Subcutaneous abdominal adipose tissue (tissue), 5 donors: ENCODE data around the gene NFIX.

Source experiments
- H3K27ac ChIP-seq: one replicate; pipeline ENCODE4 v1.7.0; 2013; ENCODE audit warnings: low read depth, mild to moderate bottlenecking, inconsistent platforms, low read length, moderate library complexity
- H3K27me3 ChIP-seq, 5 donors: one replicate each; pipeline ENCODE4 v1.7.0; 2013; ENCODE audit warnings: low read length in 5 of 5, inconsistent platforms in 1 of 5; ENCODE audit not compliant: control insufficient read depth in 5 of 5, insufficient read depth in 4 of 5
- H3K36me3 ChIP-seq, 5 donors: one replicate each; pipeline ENCODE4 v1.7.0; 2013; ENCODE audit warnings: low read length in 5 of 5; ENCODE audit not compliant: control insufficient read depth in 5 of 5, insufficient read depth in 5 of 5
- H3K4me1 ChIP-seq, 5 donors: one replicate each; pipeline ENCODE4 v1.7.0; 2013; ENCODE audit warnings: low read length in 5 of 5, mild to moderate bottlenecking in 3 of 5, moderate library complexity in 1 of 5; ENCODE audit not compliant: control insufficient read depth in 5 of 5, insufficient read depth in 5 of 5
- H3K4me3 ChIP-seq, 5 donors: one replicate each; pipeline ENCODE4 v1.7.0; 2013; ENCODE audit warnings: low read length in 5 of 5, low read depth in 1 of 5
- H3K9ac ChIP-seq, 5 donors: one replicate each; pipeline ENCODE4 v1.7.0; 2013; ENCODE audit warnings: low read length in 5 of 5, mild to moderate bottlenecking in 4 of 5, moderate library complexity in 3 of 5
- H3K9me3 ChIP-seq, 5 donors: one replicate each; pipeline ENCODE4 v1.7.0; 2013; ENCODE audit warnings: low read length in 5 of 5; ENCODE audit not compliant: control insufficient read depth in 5 of 5
- donor health status: healthy.
- donor health status: healthy.
- donor health status: healthy.
- donor health status: healthy.
- donor health status: healthy.

NFIX gene

GRCh38 chr19:12959481-12959880 is 35.8 kb upstream of the NFIX start:
- Histone ChIP-seq H3K9ac (no peak overlapping the region), H3K9me3 (no peaks in the 10 kb centered on the region), H3K36me3 (peaks cover 0 to 5% (median 3%) of the 10 kb centered on the region in 5 donors), H3K4me1 (peaks cover 0 to 17% (median 15%) of the 10 kb centered on the region in 5 donors), H3K4me3 (no peak overlapping the region), H3K27me3 (no peaks in the 10 kb centered on the region), H3K27ac (no peak overlapping the region)

- no peaks in the 10 kb centered on the region for H3K36me3 ChIP-seq
- peak overlapping the region; percentile 65 to 89 (median 76) for H3K4me3 ChIP-seq
- H3K4me1 ChIP-seq, result peaks cover 0 to 18% (median 17%) of the 10 kb centered on the region in 5 donors
- peak overlapping the region in 4 of 5 donors; percentile 43 to 79 (median 56) for H3K9ac ChIP-seq
- H3K27me3 ChIP-seq, result no peaks in the 10 kb centered on the region
- H3K27ac ChIP-seq, result no peak overlapping the region
- no peaks in the 10 kb centered on the region for H3K9me3 ChIP-seq
Measured at GRCh38 chr19:12965017-12965811, 30.1 kb upstream of the NFIX start.

DNA sequence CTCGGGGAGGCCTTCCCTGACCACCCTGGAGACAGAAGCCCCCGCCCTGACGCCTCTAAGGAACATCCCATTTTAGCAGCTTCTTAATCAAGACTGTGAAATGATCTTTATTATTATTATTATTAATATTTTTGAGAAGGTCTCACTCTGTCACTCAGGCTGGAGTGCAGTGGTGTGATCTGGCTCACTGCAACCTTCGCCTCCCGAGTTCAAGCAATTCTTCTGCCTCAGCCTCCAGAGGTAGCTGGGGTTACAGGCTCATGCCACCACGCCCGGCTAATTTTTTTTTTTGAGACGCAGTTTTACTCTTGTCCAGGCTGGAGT is 29.5 kb upstream of the NFIX start:
- Histone ChIP-seq H3K9ac (peak overlapping the region in 1 of 5 donors; percentile 79), H3K4me3 (peak overlapping the region in 1 of 5 donors; percentile 65), H3K36me3 (no peaks in the 10 kb centered on the region), H3K9me3 (no peaks in the 10 kb centered on the region), H3K27ac (no peak overlapping the region), H3K27me3 (no peaks in the 10 kb centered on the region), H3K4me1 (peaks cover 0 to 18% (median 17%) of the 10 kb centered on the region in 5 donors)

- H3K36me3 ChIP-seq, result no peaks in the 10 kb centered on the region
- H3K4me3 ChIP-seq, result no peak overlapping the region
- H3K9ac ChIP-seq, result no peak overlapping the region
- H3K27me3 ChIP-seq, result no peaks in the 10 kb centered on the region
- no peak overlapping the region for H3K27ac ChIP-seq
- peaks cover 0 to 18% (median 17%) of the 10 kb centered on the region in 5 donors for H3K4me1 ChIP-seq
- H3K9me3 ChIP-seq, result no peaks in the 10 kb centered on the region
Measured at GRCh38 chr19:12967907-12968306, 27.4 kb upstream of the NFIX start.

DNA sequence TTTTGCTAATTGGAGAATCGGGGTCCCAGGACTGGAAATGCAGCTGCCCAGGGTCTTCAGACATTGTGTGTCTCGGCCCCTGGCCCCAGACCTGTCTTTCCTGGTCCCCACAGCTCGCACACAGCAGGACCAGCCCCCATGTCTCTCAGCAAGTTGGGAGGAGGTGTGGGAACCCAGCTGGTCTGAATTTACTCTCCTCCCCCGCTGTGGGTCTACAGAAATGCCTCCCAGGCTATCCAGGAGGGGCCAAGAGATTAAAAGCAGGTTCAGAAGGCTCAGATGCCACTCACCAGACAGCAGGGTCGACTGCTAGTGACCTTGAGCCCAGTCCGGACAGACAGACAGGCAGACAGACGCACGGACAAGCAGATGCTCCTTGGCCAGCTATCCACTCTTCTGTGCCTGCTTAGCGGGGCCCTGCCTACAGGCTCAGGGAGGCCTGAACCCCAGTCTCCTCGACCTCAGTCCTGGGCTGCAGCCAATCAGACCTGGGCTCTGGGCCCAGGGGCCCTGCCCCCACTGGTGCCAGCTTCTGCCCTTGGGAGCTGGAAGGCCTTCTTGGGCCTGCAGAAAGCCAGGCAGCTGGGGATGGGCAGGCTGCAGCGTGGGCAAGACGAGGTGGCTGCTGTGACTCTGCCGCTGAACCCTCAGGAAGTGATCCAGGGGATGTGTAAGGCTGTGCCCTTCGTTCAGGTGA is 25.8 kb upstream of the NFIX start, which contains the start of gene DAND5:
TSS of gene DAND5 (plus strand) at position 285 of the 697 bp plus-strand sequence. CDS start at position 370, 85 bp downstream.
- Histone ChIP-seq H3K4me1 (peaks cover 0 to 18% (median 17%) of the 10 kb centered on the region in 5 donors), H3K9ac (peak within 1 kb of the TSS in 2 of 5 donors; percentile 28 to 34), H3K27me3 (no peaks in the 10 kb centered on the region), H3K27ac (no peak within 1 kb of the TSS), H3K4me3 (no peak within 1 kb of the TSS), H3K9me3 (no peaks in the 10 kb centered on the region), H3K36me3 (no peaks in the 10 kb centered on the region)

GRCh38 chr19:12970070-12970820 is 25.0 kb upstream of the NFIX start:
- no peaks in the 10 kb centered on the region for H3K27me3 ChIP-seq
- no peaks in the 10 kb centered on the region for H3K9me3 ChIP-seq
- H3K36me3 ChIP-seq, result no peaks in the 10 kb centered on the region
- H3K27ac ChIP-seq, result no peak overlapping the region
- H3K9ac ChIP-seq, result no peak overlapping the region
- peaks cover 0 to 14% (median 13%) of the 10 kb centered on the region in 5 donors for H3K4me1 ChIP-seq
- H3K4me3 ChIP-seq, result no peak overlapping the region

DNA sequence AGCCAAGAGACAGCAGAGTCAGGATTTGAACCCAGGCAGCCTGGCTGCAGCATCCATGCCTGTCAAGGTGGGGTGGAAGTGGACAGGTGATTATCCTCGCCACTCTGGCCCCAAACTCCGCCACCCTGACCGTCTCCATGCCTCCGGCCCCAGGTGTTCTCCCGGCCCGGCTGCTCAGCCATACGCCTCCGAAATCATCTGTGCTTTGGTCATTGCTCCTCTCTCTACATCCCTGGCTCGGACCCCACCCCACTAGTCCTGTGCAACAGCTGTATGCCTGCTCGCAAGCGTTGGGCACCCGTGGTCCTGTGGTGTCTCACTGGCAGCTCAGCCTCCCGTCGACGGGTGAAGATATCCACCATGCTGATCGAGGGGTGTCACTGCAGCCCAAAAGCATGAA is 22.0 kb upstream of the NFIX start:
- H3K4me1 ChIP-seq, result peaks cover 3 to 16% (median 12%) of the 10 kb centered on the region in 5 donors
- no peak overlapping the region for H3K27ac ChIP-seq
- no peak overlapping the region for H3K9ac ChIP-seq
- H3K9me3 ChIP-seq, result no peaks in the 10 kb centered on the region
- H3K36me3 ChIP-seq, result no peaks in the 10 kb centered on the region
- no peaks in the 10 kb centered on the region for H3K27me3 ChIP-seq
- H3K4me3 ChIP-seq, result no peak overlapping the region

GRCh38 chr19:12974301-12975220 is 20.7 kb upstream of the NFIX start:
- no peaks in the 10 kb centered on the region for H3K36me3 ChIP-seq
- H3K27ac ChIP-seq, result no peak overlapping the region
- peaks cover 3 to 13% (median 9%) of the 10 kb centered on the region in 5 donors for H3K4me1 ChIP-seq
- no peak overlapping the region for H3K4me3 ChIP-seq
- H3K9me3 ChIP-seq, result no peaks in the 10 kb centered on the region
- H3K9ac ChIP-seq, result no peak overlapping the region
- H3K27me3 ChIP-seq, result no peaks in the 10 kb centered on the region

DNA sequence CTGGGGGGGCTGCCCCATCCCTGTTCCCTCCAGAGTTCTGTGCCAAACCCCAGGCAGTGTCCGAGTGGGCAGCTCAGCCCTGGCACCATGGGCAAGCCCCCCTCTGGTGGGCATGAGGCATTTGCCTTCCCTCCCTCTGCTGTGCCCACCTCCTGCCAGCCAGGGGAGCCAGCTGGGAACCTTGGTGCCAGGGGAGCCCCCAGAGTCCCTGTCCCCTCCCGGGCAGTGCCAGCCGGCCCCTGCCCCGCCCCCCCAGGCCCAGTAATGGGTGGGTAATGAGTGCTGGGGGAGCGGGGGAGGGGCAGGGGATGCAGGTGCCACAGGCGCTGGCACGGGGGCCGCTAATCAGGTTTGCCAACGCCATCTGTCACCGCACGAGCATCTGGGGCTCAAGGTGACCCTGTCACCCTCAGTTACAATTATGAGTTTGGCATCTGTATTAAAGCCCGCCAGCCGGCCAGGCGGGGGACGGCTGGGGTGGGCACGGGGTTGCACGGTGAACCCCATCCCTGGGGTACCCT is 20.0 kb upstream of the NFIX start:
- Histone ChIP-seq H3K9ac (no peak overlapping the region), H3K4me3 (no peak overlapping the region), H3K4me1 (peaks cover 3 to 7% (median 3%) of the 10 kb centered on the region in 5 donors), H3K27me3 (no peaks in the 10 kb centered on the region), H3K27ac (no peak overlapping the region), H3K36me3 (no peaks in the 10 kb centered on the region), H3K9me3 (no peaks in the 10 kb centered on the region)
